GM21825 (cell line): Measurements from ENCODE around the gene NTF4.
"Not testable (repeated sequence)": the region's sequence is repeated elsewhere in the genome, so short reads cannot be mapped to it uniquely, and the experiment has no call there.

Source experiments
- ATAC-seq: cut with Tn5 transposase; IDR thresholded peaks from one replicate; pipeline ENCODE4 v1.9.1; 2021; ENCODE audit warnings: mild to moderate bottlenecking, moderate library complexity; ENCODE audit not compliant: unreplicated experiment

NTF4 gene

DNA sequence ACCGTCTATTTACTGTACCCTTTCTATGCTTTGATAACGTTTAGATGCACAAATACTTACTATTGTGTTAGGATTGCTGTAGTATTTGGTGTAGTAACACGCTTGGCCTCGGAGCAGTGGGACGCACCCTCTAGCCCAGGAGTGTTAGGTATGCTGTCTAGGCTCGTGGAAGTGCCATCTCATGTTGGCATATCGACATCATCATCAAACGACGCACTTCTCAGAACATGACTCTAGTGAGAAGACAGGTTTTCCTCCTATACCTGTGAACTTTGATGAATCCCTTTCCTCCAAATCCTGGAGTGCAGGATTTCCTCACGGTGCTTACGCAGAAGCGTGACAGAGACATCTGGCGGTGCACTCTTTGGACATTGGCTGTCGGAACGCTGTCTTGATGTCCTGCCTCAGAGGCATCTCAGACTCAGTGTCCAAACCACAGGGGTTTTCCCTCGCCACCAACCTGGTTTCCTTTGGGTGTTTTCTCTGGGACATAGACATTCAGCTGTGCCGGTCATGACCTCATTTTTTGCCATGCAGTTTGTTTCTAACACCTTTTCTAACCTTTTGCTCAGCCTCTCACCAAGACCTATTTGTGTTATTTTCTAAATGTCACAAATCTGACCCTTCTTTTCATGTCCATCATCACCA is 26.9 kb upstream of the NTF4 start:
- ATAC-seq: no peak

DNA sequence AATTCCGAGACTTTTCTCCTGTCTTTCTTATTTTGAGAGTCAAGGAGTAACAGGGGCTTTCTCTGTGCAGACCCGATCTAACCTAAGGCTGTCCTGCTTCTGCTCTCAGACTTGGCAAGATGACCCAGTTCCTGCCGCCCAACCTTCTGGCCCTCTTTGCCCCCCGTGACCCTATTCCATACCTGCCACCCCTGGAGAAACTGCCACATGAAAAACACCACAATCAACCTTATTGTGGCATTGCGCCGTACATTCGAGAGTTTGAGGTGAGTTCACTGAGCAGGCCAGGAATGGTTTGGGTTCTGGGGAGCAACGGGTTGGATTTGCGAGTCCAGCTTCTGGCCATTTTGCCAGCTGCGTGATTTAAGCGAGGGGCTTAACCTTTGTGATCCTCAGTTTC is 21.7 kb upstream of the NTF4 start:
- ATAC-seq: no peak

DNA sequence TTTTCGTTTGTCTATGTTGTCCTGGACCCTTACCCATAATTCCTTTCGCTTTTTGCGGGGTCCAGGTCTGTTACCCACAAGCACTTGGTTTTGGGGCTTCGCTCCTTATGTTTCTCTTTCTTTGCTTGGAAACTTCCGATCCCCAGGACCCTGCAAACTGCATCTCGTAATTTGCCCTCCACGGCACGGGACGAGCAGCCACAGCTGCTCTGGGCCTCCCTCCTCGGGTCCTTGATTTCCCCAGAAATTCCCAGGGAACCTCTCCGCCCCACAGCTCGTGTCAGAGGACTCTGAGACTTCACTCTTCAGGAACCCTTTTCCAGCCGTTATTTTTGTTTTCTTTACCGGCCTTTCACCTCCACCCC is 21.2 kb upstream of the NTF4 start:
- ATAC-seq: no peak

DNA sequence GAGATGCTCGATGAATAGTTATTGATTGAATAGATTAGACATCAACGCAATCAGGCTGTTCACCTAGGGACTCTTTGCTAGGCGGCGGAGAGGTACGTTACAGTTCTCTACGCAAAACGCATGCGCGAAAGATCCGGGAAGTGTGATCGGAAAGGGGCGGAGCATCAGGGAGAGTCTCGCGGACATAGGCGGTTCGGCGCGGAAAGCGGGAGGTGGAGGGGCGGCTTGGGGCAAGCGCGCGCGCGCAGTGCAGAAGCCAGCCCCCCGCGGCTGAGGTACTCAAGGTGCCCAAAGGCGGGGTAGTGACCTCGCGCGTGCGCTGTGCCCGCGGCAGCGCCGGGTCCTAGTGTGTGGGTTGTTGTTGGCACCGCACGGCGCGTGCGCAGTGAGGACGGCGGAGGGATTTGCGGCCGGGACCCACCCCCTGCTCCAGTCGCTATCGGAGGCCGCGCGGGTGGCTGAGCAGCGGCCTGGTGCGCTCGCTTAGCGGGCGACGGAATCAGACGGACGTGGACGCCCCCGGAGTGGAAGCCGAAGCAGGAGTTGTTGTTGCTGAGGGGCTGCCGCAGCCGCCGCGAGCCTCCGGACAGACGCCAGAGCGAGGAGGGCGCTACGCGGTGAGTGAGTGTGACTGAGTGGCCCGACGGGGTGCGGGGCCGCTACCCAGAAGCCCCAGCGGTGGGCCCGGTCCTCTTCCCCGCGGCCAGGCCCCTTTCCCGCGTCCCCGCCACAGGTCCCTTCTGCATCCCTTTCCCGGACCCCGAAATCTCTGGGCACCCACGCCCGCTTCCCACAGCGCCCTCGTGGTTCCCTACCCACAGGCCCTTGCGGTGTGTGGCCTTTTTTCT is 20.6 kb upstream of the NTF4 start, which contains the start of gene SNRNP70:
Gene SNRNP70 (plus strand): TSS at position 432 of the 848 bp plus-strand sequence. CDS start 964 bp downstream, outside the sequence.
- peak; percentile 76 for ATAC-seq

DNA sequence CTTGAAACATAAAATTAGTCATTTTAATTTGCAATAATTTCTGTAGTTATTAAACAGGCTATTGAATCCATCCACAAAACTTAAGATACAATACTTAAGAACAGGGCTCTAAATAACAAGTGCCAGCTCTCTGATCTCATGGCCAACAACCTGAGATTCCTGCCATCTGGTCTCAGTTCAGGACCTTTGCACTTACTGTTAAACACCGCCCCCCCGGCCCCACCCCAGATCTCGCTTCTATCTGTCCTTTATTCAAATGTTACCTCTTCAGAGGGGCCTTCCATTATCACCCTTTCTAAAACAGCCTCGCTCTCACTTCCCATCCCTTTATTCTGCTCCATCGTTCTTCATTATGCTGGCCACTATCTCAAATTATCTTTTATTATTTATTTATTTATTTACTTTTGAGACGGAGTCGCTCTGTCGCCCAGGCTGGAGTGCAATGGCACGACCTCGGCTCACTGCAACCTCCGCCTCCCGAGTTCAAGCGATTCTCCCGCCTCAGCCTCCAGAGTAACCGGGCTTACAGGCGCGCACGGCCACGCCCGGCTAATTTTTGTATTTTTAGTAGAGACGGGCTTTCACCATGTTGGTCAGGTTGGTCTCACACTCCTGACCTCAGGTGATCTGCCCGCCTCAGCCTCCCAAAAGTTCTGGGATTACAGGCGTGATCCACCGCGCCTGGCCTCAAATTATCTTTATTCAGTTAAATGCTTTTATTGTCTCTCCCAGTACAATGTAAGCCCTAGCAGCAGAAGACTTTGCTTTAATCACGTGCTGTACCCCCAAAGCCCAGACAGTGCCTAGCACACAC is 19.8 kb upstream of the NTF4 start:
- ATAC-seq: no peak

DNA sequence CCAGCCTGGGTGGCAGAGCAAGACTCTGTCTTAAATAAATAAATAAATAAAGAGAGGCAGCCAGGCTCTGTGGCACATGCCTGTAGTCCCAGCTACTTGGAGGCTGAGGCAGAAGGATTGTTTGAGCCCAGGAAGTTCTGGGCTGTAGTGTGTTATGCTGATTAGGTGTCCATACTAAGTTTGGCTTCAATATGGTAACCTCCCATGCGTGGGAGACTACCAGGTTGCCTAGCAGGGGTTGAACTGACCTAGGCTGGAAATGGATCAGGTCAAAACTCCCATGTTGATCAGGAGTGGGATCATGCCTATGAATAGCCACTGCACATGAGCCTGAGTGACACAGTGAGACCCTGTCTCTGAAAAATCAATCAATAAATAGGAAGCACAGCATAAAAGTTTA is 16.7 kb upstream of the NTF4 start:
- no peak for ATAC-seq

DNA sequence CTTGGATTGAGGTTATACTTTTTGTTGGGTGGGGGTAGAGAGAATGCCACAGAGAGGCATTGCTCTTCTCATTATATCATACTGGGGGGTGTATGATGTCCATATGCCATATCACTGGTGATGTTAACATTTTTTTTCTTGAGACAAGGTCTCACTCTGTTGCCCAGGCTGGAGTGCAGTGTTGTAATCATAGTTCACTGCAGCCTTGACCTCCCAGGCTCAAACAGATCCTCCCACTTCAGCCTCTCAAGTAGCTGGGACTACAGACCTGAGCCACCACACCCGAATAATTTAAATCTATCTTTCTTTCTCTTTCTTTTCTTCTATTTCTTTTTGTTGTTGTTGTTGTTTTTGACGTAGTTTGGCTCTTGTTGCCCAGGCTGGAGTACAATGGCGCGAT is 15.8 kb upstream of the NTF4 start:
- ATAC-seq: no peak

DNA sequence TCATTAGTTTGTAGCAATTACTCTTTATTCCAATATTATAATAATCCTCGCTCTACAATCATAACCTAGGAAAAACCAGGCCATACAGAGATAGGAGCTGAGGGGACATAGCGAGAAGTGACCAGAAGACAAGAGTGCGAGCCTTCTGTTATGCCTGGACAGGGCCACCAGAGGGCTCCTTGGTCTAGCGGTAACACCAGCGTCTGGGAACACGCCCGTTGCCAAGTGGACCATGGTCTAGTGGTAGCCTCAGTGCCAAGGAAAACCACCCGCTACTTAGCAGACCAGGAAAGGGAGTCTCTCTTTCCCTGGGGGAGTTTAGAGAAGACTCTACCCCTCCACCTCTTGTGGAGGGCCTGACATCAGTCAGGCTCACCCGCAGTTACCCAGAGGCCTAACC is 10.3 kb upstream of the NTF4 start:
- ATAC-seq: not testable (repeated sequence)

DNA sequence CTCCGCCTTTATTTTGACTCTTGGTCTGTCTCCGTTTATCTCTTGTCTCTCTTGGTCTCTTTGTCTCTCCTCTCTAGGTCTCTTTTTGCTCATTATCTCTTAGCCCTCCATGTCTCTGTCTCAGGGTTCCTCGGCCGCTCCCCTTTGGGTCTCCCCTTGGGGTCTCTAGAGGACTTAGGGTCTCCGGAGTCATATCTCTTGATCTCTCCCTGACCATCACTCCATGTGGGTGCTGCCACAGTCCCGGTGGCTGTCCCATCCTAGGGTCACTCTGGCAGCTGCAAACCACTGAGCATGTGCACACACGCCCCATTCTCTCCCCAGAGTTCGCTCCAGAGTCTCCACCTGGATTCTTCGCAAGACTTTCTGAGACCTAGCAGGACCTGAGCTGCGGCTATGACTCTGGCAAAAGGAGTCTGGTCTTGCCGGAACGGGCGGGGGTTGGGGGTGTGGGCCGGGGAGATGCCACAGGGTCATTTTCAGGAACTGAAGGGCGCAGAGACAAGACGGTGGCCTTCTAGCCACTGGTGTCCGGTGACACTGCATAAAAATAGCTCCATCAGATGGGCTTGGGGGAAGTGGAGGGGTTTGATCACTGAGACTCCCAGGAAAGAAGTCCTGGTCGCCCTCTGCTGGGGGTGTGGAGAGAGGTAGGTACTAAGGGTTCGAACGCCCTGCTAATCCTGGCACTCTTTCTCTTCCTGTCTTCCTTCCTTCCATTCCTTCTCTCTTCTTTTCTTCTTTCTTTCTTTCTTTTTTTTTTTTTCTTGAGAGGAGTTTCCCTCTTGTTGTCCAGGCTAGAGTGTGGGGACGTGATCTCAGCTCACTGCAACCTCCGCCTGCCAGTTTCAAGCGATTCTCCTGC is 9.1 kb upstream of the NTF4 start:
- no peak for ATAC-seq

DNA sequence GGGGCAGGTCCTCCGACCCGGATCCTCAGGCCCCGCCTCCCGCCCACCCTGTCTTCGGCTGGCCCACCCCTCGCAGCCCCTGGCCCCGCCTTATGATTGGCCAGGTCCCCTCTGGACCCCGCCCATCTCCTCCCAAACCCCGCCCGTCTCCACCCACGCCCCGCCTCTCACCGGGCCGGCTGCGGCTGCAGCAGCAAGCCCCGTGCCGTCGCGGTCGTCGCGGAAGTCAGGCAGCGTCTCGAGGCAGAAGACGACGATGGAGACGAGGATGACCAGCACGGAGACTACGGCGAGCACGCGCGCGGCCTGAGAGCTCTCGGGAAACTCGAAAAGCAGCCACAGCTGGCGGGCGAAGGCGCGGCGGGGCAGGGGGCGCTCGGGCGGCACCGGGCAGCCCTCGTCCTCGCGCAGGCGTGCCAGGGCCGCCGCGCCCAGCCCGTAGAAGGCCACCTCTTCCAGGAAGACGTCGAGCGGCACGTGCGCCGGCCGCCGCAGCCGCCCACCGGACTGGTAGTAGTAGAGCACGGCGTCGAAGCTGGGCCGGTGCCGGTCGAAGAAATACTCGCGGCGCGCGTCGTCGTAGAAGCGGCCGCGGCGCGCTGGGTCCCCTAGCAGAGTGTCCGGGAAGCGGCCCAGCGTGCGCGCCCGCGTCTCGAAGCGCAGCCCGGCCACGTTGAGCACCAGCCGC is 7.4 kb upstream of the NTF4 start:
- no peak for ATAC-seq

DNA sequence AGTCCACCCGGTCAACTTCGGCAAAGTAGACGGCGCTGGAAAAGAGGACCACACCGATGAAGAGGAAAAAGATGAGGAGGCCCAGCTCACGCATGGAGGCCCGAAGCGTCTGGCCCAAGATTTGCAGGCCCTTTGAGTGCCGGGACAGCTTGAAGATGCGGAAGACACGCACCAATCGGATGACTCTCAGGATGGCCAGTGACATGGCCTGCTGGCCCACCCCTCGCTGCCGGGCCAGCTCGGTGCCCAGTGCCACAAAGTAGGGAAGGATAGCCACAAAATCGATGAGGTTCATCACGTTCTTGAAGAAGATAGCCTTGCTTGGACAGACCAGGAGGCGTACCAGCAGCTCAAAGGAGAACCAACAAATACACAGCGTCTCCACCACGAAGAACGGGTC is 5.8 kb upstream of the NTF4 start:
- ATAC-seq: no peak

DNA sequence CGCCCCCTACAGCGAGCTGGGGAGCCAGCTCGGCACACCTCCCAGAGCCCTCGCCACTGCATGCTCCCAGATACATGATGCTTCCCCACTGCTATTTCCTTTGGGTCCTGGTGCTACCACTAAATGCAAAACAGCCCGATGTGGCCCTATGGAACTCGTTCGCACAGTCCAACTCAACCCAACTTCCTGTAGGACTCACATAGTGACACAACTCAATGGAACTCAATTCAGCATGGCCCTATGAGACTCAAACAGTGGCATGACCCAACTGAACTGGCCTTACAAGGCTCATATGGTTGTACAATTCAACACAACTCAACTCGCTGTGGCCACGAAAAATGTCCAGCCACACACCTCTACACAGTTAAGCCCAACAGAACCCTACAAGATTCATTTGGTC is 4.4 kb upstream of the NTF4 start:
- no peak for ATAC-seq

DNA sequence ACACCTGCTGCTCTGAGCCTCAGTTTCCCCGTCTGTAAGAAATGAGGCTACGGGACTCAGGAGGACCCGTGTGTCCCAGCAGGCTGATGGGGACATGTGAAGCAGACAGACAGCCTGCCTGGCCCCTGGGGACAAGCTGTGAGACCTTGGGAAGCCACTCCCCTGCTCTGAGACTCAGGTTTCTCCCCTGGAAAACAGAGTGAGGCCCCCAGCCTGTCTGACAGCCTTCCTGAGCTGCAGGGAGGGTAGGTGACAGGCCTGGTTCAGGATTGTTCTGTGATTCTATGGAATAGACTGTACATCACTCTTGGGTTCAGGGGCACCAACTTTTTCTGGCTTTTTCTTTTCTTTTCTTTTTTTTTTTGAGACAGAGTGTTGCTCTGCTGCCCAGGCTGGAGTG is 2.9 kb upstream of the NTF4 start:
- no peak for ATAC-seq

DNA sequence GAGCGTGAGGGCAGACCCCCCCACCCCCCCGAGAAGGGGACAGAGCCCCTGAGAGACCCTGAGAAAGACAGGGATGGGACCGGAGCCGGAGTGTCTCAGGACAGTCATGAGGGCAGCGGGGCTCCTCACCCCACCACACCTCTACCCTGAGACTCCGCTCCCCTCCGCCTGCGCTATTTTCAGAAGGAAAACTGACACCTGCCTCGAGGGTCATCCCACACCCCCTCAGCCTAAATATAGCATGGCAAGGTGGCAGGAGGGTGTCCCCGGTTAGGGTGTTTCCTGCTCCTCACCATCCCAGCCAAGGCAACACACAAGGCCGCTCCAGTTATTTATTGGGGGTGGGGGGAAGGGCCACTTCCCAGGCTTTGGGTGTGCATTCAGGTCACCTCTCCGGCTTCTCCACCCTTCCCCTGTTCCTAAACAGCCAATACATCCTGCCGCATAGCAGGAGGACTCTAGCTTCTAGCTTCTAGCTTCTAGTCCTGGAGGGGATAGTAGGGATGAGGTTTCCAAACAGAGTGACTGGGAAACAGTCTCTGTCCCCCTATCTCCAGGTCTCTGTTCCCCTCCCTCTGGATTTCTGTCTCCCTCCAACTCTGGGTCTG is 1.4 kb upstream of the NTF4 start:
- no peak for ATAC-seq

DNA sequence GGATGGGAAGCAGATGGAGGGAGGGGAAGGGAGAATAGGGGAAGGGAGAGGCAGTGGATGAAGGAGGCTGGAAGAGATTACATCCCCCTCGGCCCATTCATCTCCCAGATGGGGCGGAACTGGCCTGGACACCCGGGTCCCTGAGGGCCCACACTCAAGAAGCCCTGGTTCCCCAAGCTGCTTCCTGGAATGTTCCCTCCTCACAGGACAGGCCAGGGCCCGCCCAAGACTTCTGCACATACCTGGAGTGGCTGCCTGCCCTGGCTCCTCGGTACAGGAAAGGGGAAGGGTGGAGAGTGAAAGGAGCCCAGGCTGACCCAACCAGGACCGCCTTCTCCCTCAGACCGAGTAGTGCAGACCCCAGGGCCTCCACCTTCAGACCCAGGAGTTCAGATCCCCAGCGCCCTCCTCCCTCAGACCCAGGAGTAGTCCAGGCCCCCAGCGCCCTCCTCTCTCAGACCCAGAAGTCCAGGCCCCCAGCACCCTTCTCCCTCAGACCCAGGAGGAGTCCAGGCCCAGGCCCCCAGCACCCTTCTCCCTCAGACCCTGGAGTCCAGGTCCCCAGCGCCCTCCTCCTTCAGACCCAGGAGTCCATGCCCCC is 489 bp downstream of the NTF4 start:
- no peak for ATAC-seq

DNA sequence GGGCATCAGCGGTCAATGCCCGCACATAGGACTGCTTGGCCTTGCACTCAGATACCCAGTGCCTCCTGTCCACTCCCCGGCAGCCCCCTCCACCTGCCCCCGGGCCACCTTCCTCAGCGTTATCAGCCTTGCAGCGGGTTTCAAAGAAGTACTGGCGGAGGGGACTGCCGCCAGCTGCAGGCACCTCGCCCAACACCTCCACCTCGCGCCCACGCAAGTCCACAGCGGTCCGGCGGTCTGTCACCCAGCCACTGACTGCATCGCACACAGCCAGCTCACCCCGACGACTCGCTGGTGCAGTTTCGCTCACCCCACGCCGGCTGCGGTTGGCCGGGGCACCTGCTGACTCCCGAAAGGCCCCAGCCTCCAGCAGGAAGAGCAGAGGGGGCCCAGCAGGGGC is 3.2 kb downstream of the NTF4 start:
- ATAC-seq: no peak

DNA sequence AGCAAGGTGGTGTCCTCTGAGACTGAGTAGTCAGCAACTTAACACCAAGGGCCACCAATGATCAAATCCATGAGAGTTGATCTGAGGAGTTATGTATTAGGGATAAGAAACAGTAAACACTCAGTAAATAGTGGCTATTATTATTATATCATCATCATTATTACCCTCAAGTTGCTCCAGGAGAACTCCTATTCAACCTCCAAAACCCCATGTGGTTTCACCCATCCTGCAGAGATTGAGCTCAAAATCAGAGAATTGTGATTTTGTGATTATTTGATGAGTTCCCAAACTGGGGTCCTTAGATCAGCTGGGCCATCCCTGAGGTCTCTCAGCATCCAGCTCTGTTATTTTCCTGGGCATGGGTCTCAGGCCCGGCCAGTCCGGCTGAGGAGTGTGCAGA is 3.6 kb downstream of the NTF4 start:
- no peak for ATAC-seq

DNA sequence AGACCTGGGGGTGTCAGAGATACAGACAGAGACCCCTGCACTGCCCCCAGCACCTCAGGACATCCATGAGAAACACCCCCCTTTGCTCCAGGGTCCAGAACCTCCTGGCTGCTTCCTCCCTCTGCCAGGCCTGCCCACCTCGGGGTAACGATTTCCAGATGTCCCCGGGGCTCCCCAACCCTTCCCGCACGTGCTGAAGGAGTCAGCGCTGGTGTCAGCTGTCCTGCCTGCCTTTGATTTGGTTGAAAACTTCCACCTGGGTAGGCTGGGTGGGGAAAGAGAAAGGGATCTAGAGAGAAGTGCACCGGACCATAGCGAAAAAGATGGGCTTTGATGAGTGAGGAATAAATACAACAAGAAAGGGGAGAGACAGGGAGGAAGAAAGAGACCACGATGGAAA is 5.6 kb downstream of the NTF4 start:
- ATAC-seq: no peak

DNA sequence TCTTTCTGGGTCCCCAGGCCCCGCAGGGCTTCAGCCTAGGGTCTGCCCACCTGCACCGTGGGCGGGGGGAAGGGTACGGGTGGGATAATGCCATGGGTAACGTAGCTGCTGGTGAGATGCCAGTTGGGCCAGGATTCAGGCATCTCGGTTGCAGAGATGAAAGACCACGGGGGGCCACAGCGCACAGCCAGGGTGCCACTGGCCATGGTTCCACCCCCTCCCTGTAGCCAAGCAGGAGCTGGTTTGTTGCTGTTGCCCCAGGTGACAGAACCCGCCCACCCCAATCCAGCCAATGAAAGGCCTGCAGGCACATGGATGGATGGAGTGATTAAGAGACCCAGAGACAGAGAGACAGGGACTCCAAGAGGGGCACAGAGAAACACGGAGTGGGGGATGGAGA is 6.1 kb downstream of the NTF4 start:
- ATAC-seq: no peak
